K562 (cell line): Measurements from ENCODE around the gene TRIP10. TPM values are rescaled to one million over a fixed set of nuclear protein-coding genes. Genes with fewer than 3 reads are reported as not detected.

Experiments
- BRD4 ChIP-seq: fragments of 200-600 bp; sonication (generic); IDR thresholded peaks from 2 replicates; pipeline ENCODE4 v1.6.1; 2017; ENCODE audit warnings: inconsistent platforms
- CBFA2T3 ChIP-seq: fragments of 450-650 bp; IDR thresholded peaks from 2 replicates; pipeline ENCODE4 v1.6.1; 2017
- CHAMP1 ChIP-seq: fragments of 450-650 bp; IDR thresholded peaks from 2 replicates; pipeline ENCODE4 v1.6.1; 2016; ENCODE audit warnings: mild to moderate bottlenecking
- CREM ChIP-seq: IDR thresholded peaks from 2 replicates; pipeline ENCODE4 v1.6.1; 2014; ENCODE audit warnings: antibody characterized with exemption, low read depth
- MCM2 ChIP-seq: fragments of 450-650 bp; IDR thresholded peaks from 2 replicates; pipeline ENCODE4 v1.6.1; 2017; ENCODE audit warnings: low read depth, mild to moderate bottlenecking
- RFX1 ChIP-seq: fragments of 450-650 bp; IDR thresholded peaks from 2 replicates; pipeline ENCODE4 v1.6.1; 2016; ENCODE audit warnings: mild to moderate bottlenecking, moderate library complexity
- SREBF1 ChIP-seq: fragments of 150-350 bp; IDR thresholded peaks from 2 replicates; pipeline ENCODE4 v1.6.1; 2014; ENCODE audit warnings: antibody characterized with exemption, low read depth, low read length, borderline replicate concordance
- TBP ChIP-seq: optimal IDR thresholded peaks from 2 replicates; pipeline ENCODE3; 2011; ENCODE audit warnings: low read depth, low read length, improper control_type of control experiment
- TCF15 ChIP-seq: fragments of 250-450 bp; sonication (Bioruptor Pico); IDR thresholded peaks from 2 replicates; pipeline ENCODE4 v1.8.0; 2022; ENCODE audit warnings: moderate library complexity, mild to moderate bottlenecking, inconsistent platforms
- TOE1 ChIP-seq, 2 experiments: fragments of 450-650 bp in 1 of 2; sonication (generic) in 1 of 2; formaldehyde crosslinking in 1 of 2; IDR thresholded peaks; 2 replicates each; pipeline versions ENCODE4 v1.7.1 to v1.8.0; 2016 to 2022; ENCODE audit warnings: borderline replicate concordance in 2 of 2, mild to moderate bottlenecking in 2 of 2, antibody characterized with exemption in 1 of 2, inconsistent platforms in 1 of 2, low read depth in 1 of 2, missing genetic modification reagents in 1 of 2, moderate library complexity in 1 of 2
- WHSC1 ChIP-seq: IDR thresholded peaks from one replicate; pipeline ENCODE4 v1.6.1; 2012; ENCODE audit warnings: low read length, control low read depth, inconsistent platforms
- XRCC5 ChIP-seq: fragments of 200-400 bp; formaldehyde crosslinking; IDR thresholded peaks from 2 replicates; pipeline ENCODE4 v1.6.1; 2017; ENCODE audit warnings: low read depth, mild to moderate bottlenecking, low read length
- ZNF146 ChIP-seq: IDR thresholded peaks from one replicate; pipeline ENCODE4 v1.6.1; 2018; ENCODE audit warnings: missing compliant biosample characterization; ENCODE audit not compliant: unreplicated experiment
- ZNF408 ChIP-seq: fragments of 250-450 bp; sonication (Bioruptor Pico); IDR thresholded peaks from 2 replicates; pipeline ENCODE4 v1.4.0; 2020; ENCODE audit warnings: low read depth, mild to moderate bottlenecking, moderate library complexity
- ZNF583 ChIP-seq: fragments of 250-450 bp; sonication (Bioruptor Pico); IDR thresholded peaks from 2 replicates; pipeline ENCODE4 v1.4.0; 2020
- ZNF655 ChIP-seq: fragments of 250-450 bp; sonication (Bioruptor Pico); IDR thresholded peaks from 2 replicates; pipeline ENCODE4 v1.5.0; 2021
- polyA plus RNA-seq, 8 experiments: library from polyadenylated mRNA; depleted of rRNA in 4 of 8; stranded (reverse) in 5 of 8; unstranded in 3 of 8; fragments of >200 nt; fragmentation: Nextera tagmentation in 2 of 8; fragmentation: Illumina TruSeq in 1 of 8; extraction: Ambion mirVana in 2 of 8; extraction: Trizol in 1 of 8; gene quantifications; 2 replicates each; pipeline versions ENCODE4 v1.2.1 to v1.2.3, GENCODE V29; 2011 to 2014; ENCODE audit warnings: inconsistent platforms in 1 of 8, missing spikeins in 1 of 8
- total RNA-seq, 7 experiments: library from RNA; depleted of rRNA in 6 of 7; stranded (reverse); fragments of >200 nt in 6 of 7; fragmentation: Illumina TruSeq in 2 of 7; extraction: Trizol in 2 of 7; gene quantifications; 2 replicates each; pipeline versions ENCODE4 v1.2.1 to v1.2.3, GENCODE V29; 2011 to 2021; ENCODE audit warnings: low replicate concordance in 1 of 7
- TF ChIP-seq, protein P1 (sequence below): fragments of 450-650 bp; IDR thresholded peaks from 2 replicates; pipeline ENCODE4 v1.6.1; 2018; ENCODE audit warnings: mild to moderate bottlenecking, low read depth; ENCODE audit not compliant: partially characterized antibody
- TF ChIP-seq, protein P2 (sequence below): fragments of 250-450 bp; sonication (Bioruptor Pico); IDR thresholded peaks from 2 replicates; pipeline ENCODE4 v1.8.0; 2021; ENCODE audit warnings: mild to moderate bottlenecking, moderate library complexity
- TF ChIP-seq, protein P3 (sequence below): IDR thresholded peaks from 2 replicates; pipeline ENCODE4 v1.6.1; 2012; ENCODE audit warnings: low read depth, low read length, improper control_type of control experiment, borderline replicate concordance

Gene TRIP10
- total and polyA plus RNA-seq, 9 of the 15 experiments (the other 6 are each of a cell fraction or from before 2014, with no cell fraction given), result 1.2 to 66.8 (median 36.1) TPM

GRCh38 chr19:6753178-6754031 lies 13.9 kb downstream of the TRIP10 start (continued):
- no peak for TF ChIP-seq CHAMP1
- TF ChIP-seq TCF15 (CRISPR knock-in tag), result no peak
- TF ChIP-seq ZNF583 (CRISPR knock-in tag), result no peak
- peak; percentile 82 for TF ChIP-seq CREM
- no peak for TF ChIP-seq ZNF408 (CRISPR knock-in tag)
- TF ChIP-seq RFX1, result no peak; the same call in 1 of the 2 replicates
- no peak for TF ChIP-seq CBFA2T3
- TF ChIP-seq, protein P1, sequence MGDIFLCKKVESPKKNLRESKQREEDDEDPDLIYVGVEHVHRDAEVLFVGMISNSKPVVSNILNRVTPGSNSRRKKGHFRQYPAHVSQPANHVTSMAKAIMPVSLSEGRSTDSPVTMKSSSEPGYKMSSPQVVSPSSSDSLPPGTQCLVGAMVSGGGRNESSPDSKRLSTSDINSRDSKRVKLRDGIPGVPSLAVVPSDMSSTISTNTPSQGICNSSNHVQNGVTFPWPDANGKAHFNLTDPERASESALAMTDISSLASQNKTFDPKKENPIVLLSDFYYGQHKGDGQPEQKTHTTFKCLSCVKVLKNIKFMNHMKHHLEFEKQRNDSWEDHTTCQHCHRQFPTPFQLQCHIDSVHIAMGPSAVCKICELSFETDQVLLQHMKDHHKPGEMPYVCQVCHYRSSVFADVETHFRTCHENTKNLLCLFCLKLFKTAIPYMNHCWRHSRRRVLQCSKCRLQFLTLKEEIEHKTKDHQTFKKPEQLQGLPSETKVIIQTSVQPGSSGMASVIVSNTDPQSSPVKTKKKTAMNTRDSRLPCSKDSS, result no peak
- TF ChIP-seq MCM2, result no peak
- TF ChIP-seq ZNF146, result no peak
- TF ChIP-seq XRCC5, result 0 out of 2 replicates have a peak, but pooled peaks have one; percentile 33
- TF ChIP-seq, protein P2, sequence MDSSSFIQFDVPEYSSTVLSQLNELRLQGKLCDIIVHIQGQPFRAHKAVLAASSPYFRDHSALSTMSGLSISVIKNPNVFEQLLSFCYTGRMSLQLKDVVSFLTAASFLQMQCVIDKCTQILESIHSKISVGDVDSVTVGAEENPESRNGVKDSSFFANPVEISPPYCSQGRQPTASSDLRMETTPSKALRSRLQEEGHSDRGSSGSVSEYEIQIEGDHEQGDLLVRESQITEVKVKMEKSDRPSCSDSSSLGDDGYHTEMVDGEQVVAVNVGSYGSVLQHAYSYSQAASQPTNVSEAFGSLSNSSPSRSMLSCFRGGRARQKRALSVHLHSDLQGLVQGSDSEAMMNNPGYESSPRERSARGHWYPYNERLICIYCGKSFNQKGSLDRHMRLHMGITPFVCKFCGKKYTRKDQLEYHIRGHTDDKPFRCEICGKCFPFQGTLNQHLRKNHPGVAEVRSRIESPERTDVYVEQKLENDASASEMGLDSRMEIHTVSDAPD, result no peak
- peak; percentile 93 for TF ChIP-seq TOE1 (IDR thresholded peaks at IDR 0.05; ENCODE audit: borderline replicate concordance)
- no peak for TF ChIP-seq TOE1 (CRISPR knock-in tag; IDR thresholded peaks at IDR 0.05; ENCODE audit: borderline replicate concordance, low read depth)
- no peak for TF ChIP-seq WHSC1
- no peak for TF ChIP-seq SREBF1
- TF ChIP-seq, protein P3, sequence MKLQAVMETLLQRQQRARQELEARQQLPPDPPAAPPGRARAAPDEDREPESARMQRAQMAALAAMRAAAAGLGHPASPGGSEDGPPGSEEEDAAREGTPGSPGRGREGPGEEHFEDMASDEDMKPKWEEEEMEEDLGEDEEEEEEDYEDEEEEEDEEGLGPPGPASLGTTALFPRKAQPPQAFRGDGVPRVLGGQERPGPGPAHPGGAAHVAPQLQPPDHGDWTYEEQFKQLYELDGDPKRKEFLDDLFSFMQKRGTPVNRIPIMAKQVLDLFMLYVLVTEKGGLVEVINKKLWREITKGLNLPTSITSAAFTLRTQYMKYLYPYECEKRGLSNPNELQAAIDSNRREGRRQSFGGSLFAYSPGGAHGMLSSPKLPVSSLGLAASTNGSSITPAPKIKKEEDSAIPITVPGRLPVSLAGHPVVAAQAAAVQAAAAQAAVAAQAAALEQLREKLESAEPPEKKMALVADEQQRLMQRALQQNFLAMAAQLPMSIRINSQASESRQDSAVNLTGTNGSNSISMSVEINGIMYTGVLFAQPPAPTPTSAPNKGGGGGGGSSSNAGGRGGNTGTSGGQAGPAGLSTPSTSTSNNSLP, result no peak
- no peak for TF ChIP-seq BRD4
- TF ChIP-seq TBP, result peak; percentile 66
- TF ChIP-seq ZNF655 (CRISPR knock-in tag), result no peak
